A549 (cell line): Measurements from ENCODE around the gene OPN5. TPM values are rescaled to one million over a fixed set of nuclear protein-coding genes. Genes with fewer than 3 reads are reported as not detected.

Source experiments
- ATAC-seq, 2 experiments: fragments of 200-7000 bp in 1 of 2; fragments of >200 bp in 1 of 2; cut with Nextera tagmentation in 1 of 2; cut with Tn5 transposase in 1 of 2; 3 replicates each; pipeline versions ENCODE4 v1.8.0 to v1.9.1; 2018 to 2020; ENCODE audit warnings: mild to moderate bottlenecking in 1 of 2, moderate library complexity in 1 of 2
- CTCF ChIA-PET: fragments of 300-600 bp; sonication (Branson Sonifier 250); formaldehyde crosslinking; extraction: SDS; loops from one replicate; lab custom pipeline; 2021; ENCODE audit warnings: antibody characterized with exemption, inconsistent platforms; lab: Yijun Ruan, JAX
- POLR2A ChIA-PET: fragments of 350-600 bp; formaldehyde crosslinking; extraction: SDS; loops from one replicate; lab custom pipeline; 2021; ENCODE audit warnings: antibody characterized with exemption, inconsistent platforms; lab: Yijun Ruan, JAX
- DNase-seq, 2 experiments: peaks; one replicate each; pipeline versions ENCODE4 v3.0.0 to v3.0.0-alpha.2; 2011 to 2016; ENCODE audit warnings: low read depth in 1 of 2, low spot score in 1 of 2
- FAIRE-seq: peaks from 2 replicates; lab custom pipeline; 2011; peaks lifted over from hg19 to GRCh38; lab: Jason Lieb, UNC
- H3K27ac ChIP-seq, 2 experiments: fragments of >200 bp; sonication (Bioruptor Twin); formaldehyde crosslinking; 3 replicates each; pipeline ENCODE4 v1.5.1; 2016 to 2017
- H3K4me1 ChIP-seq: fragments of >200 bp; sonication (Bioruptor Twin); formaldehyde crosslinking; 3 replicates; pipeline ENCODE4 v1.6.1; 2016
- H3K4me2 ChIP-seq: fragments of >200 bp; sonication (Bioruptor Twin); formaldehyde crosslinking; 3 replicates; pipeline ENCODE4 v1.6.1; 2016
- H3K4me3 ChIP-seq: fragments of >200 bp; sonication (Bioruptor Twin); formaldehyde crosslinking; 3 replicates; pipeline ENCODE4 v1.5.1; 2016
- H3K9me3 ChIP-seq: fragments of >200 bp; sonication (Bioruptor Twin); formaldehyde crosslinking; 3 replicates; pipeline ENCODE4 v1.6.1; 2016
- BCL3 ChIP-seq: fragments of >200 bp; sonication (Bioruptor Twin); formaldehyde crosslinking; IDR thresholded peaks from 3 replicates; pipeline ENCODE4 v1.6.1; 2016
- BHLHE40 ChIP-seq: IDR thresholded peaks from 2 replicates; pipeline ENCODE4 v1.6.1; 2012; ENCODE audit warnings: low read depth, low read length, inconsistent platforms
- CBX2 ChIP-seq: fragments of 200-600 bp; sonication (generic); IDR thresholded peaks from 2 replicates; pipeline ENCODE4 v1.6.1; 2016; ENCODE audit warnings: low read depth, mild to moderate bottlenecking, borderline replicate concordance
- EHF ChIP-seq: fragments of 250-450 bp; sonication (Bioruptor Pico); IDR thresholded peaks from 2 replicates; pipeline ENCODE4 v1.5.0; 2020; ENCODE audit warnings: mild to moderate bottlenecking
- FOSL2 ChIP-seq, 2 experiments: fragments of 450-650 bp in 1 of 2; fragments of >200 bp in 1 of 2; sonication (Bioruptor Twin) in 1 of 2; formaldehyde crosslinking; IDR thresholded peaks; 2 replicates each; pipeline versions ENCODE4 v1.5.0 to v1.6.1; 2016 to 2020; ENCODE audit warnings: mild to moderate bottlenecking in 1 of 2, moderate library complexity in 1 of 2
- HEYL ChIP-seq: fragments of 250-450 bp; sonication (Bioruptor Pico); IDR thresholded peaks from 2 replicates; pipeline ENCODE4 v1.8.0; 2021; ENCODE audit warnings: mild to moderate bottlenecking, moderate library complexity
- HOXB13 ChIP-seq: fragments of 250-450 bp; sonication (Bioruptor Pico); IDR thresholded peaks from 2 replicates; pipeline ENCODE4 v1.5.0; 2020; ENCODE audit warnings: low read depth, mild to moderate bottlenecking, moderate library complexity
- HOXB5 ChIP-seq: fragments of 250-450 bp; sonication (Bioruptor Pico); IDR thresholded peaks from 2 replicates; pipeline ENCODE4 v1.5.0; 2020; ENCODE audit warnings: mild to moderate bottlenecking, moderate library complexity
- JUN ChIP-seq, 2 experiments: fragments of >200 bp; sonication (Bioruptor Twin); formaldehyde crosslinking; IDR thresholded peaks; 2 replicates in 1 of 2; 3 replicates in 1 of 2; pipeline ENCODE4 v1.6.1; 2016 to 2017
- JUNB ChIP-seq: fragments of >200 bp; sonication (Bioruptor Twin); formaldehyde crosslinking; IDR thresholded peaks from 2 replicates; pipeline ENCODE4 v1.6.1; 2016
- KDM1A ChIP-seq: fragments of 200-600 bp; sonication (generic); IDR thresholded peaks from 2 replicates; pipeline ENCODE4 v1.6.1; 2016; ENCODE audit warnings: low read depth, mild to moderate bottlenecking
- MAFK ChIP-seq: fragments of 450-650 bp; IDR thresholded peaks from 2 replicates; pipeline ENCODE4 v1.6.1; 2014; ENCODE audit not compliant: partially characterized antibody
- MAZ ChIP-seq: fragments of 150-350 bp; IDR thresholded peaks from 2 replicates; pipeline ENCODE4 v1.6.1; 2014; ENCODE audit warnings: antibody characterized with exemption, low read depth, low read length, borderline replicate concordance
- MYC ChIP-seq: IDR thresholded peaks from 2 replicates; pipeline ENCODE4 v1.6.1; 2012; ENCODE audit warnings: mild to moderate bottlenecking, inconsistent platforms, low read length, improper control_type of control experiment, borderline replicate concordance
- NFE2L2 ChIP-seq: fragments of 150-350 bp; conservative IDR thresholded peaks from 2 replicates; pipeline ENCODE4 v1.6.1; 2014; ENCODE audit warnings: low read length
- PHF8 ChIP-seq: fragments of 200-600 bp; sonication (generic); IDR thresholded peaks from 2 replicates; pipeline ENCODE4 v1.6.1; 2016; ENCODE audit warnings: low read depth, mild to moderate bottlenecking, antibody characterized with exemption, moderate library complexity, borderline replicate concordance
- RARB ChIP-seq: fragments of 250-450 bp; sonication (Bioruptor Pico); IDR thresholded peaks from 2 replicates; pipeline ENCODE4 v1.8.0; 2021; ENCODE audit warnings: mild to moderate bottlenecking, moderate library complexity
- SMC3 ChIP-seq: fragments of >200 bp; sonication (Bioruptor Twin); formaldehyde crosslinking; IDR thresholded peaks from 3 replicates; pipeline ENCODE4 v1.6.1; 2018; ENCODE audit warnings: inconsistent platforms
- ZC3H11A ChIP-seq: fragments of 450-650 bp; IDR thresholded peaks from 2 replicates; pipeline ENCODE4 v1.6.1; 2014; ENCODE audit warnings: antibody characterized with exemption, mild to moderate bottlenecking
- ZNF302 ChIP-seq: fragments of 250-450 bp; sonication (Bioruptor Pico); IDR thresholded peaks from 2 replicates; pipeline ENCODE4 v1.9.0; 2021; ENCODE audit warnings: inconsistent platforms, mild to moderate bottlenecking, moderate library complexity
- ZSCAN20 ChIP-seq: fragments of 250-450 bp; sonication (Bioruptor Pico); IDR thresholded peaks from 2 replicates; pipeline ENCODE4 v1.8.0; 2022; ENCODE audit warnings: mild to moderate bottlenecking, moderate library complexity
- WGBS: methylation state at CpG from one replicate; pipeline ENCODE4 v1.1.6; 2017; ENCODE audit errors: missing lambda C conversion rate; 5-methylcytosine and 5-hydroxymethylcytosine counted together
- polyA plus RNA-seq, 4 experiments: library from polyadenylated mRNA; depleted of rRNA in 3 of 4; stranded (reverse); fragments of >200 nt; fragmentation: RNase III in 1 of 4; extraction: RNeasy Plus Mini Kit Qiagen cat#74134 plus additional on column Dnase treatment in 1 of 4; gene quantifications; 2 replicates in 3 of 4; 3 replicates in 1 of 4; pipeline ENCODE4 v1.2.3, GENCODE V29; 2011 to 2017
- TF ChIP-seq, protein P1 (sequence below): fragments of 150-350 bp; IDR thresholded peaks from 2 replicates; pipeline ENCODE4 v1.6.1; 2014; ENCODE audit warnings: low read depth, mild to moderate bottlenecking, low read length
- TF ChIP-seq, protein P2 (sequence below): IDR thresholded peaks from 2 replicates; pipeline ENCODE4 v1.6.1; 2012

OPN5 gene
- polyA plus RNA-seq, 2 of the 4 experiments (the other 2 are of a cell fraction) = not detected

DNA sequence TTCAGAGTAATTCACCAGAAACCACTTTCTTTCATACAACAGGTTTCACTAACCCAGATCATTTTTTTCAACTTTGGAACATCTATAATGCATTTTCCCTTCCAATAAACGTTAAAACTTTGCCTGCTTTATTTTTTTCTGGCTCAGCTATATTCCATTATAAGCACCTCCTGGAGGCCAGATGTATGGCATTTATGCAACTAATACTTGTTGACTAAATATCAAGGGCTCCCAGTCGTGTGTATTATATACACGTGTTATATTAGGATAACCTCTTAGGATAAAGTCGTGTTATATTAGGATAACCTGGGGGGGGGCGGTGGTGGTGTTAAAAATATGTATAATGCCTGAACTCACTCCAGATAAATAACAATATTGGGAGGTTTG lies 6.7 kb downstream of the OPN5 start:
- ATAC-seq = peak; percentile 27 to 63; a peak in 1 of 6 replicates
- DNase-seq = no peak
- Histone ChIP-seq H3K4me1 (no peaks in the 10 kb centered on the region; the same call in 2 of the 3 replicates), H3K4me2 (peak overlapping the region; percentile 67), H3K27ac (no peak overlapping the region), H3K9me3 (no peaks in the 10 kb centered on the region), H3K4me3 (no peak overlapping the region)
- POLR2A ChIA-PET = no interaction called here
- 53% methylated on average over 5 of the region's 5 CpGs for WGBS
- TF ChIP-seq ZC3H11A (no peak), MYC (no peak), MAZ (no peak), JUN (IDR thresholded peaks at IDR 0.05) (no peak), FOSL2 (IDR thresholded peaks at IDR 0.05) (no peak), FOSL2 (CRISPR knock-in tag; IDR thresholded peaks at IDR 0.05) (no peak), KDM1A (no peak), JUNB (no peak), PHF8 (no peak), ZNF302 (no peak), HOXB5 (no peak), MAFK (no peak), NFE2L2 (no peak), HOXB13 (no peak), BCL3 (no peak)
- TF ChIP-seq, protein P1, sequence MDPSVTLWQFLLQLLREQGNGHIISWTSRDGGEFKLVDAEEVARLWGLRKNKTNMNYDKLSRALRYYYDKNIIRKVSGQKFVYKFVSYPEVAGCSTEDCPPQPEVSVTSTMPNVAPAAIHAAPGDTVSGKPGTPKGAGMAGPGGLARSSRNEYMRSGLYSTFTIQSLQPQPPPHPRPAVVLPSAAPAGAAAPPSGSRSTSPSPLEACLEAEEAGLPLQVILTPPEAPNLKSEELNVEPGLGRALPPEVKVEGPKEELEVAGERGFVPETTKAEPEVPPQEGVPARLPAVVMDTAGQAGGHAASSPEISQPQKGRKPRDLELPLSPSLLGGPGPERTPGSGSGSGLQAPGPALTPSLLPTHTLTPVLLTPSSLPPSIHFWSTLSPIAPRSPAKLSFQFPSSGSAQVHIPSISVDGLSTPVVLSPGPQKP = no peak
- TF ChIP-seq, protein P2, sequence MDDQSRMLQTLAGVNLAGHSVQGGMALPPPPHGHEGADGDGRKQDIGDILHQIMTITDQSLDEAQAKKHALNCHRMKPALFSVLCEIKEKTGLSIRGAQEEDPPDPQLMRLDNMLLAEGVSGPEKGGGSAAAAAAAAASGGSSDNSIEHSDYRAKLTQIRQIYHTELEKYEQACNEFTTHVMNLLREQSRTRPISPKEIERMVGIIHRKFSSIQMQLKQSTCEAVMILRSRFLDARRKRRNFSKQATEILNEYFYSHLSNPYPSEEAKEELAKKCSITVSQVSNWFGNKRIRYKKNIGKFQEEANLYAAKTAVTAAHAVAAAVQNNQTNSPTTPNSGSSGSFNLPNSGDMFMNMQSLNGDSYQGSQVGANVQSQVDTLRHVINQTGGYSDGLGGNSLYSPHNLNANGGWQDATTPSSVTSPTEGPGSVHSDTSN = no peak
- FAIRE-seq = no peak
- CTCF ChIA-PET = interaction anchor here (0.7 to 3.3 kb wide), 23 partner anchors 9 to 1743 kb away, joined by 3 to 27 read pairs (median 5); no protein-coding TSS in a partner anchor

GRCh38 chr6:47789553-47789952 lies 7.7 kb downstream of the OPN5 start:
- no peaks in the 10 kb centered on the region; the same call in 2 of the 3 replicates for H3K4me1 ChIP-seq
- ChIA-PET CTCF (interaction anchor here (0.6 to 1.4 kb wide), 6 partner anchors 10 to 1972 kb away, joined by 3 to 4 read pairs (median 3); no protein-coding TSS in a partner anchor), POLR2A (no interaction called here)
- no peak for FAIRE-seq
- 18% methylated on average over 2 of the region's 2 CpGs for WGBS
- no peak overlapping the region for H3K27ac ChIP-seq
- no peaks in the 10 kb centered on the region for H3K9me3 ChIP-seq
- H3K4me2 ChIP-seq = no peak overlapping the region
- ATAC-seq = no peak
- DNase-seq = no peak
- no peak for TF ChIP-seq RARB (CRISPR knock-in tag)
- no peak for TF ChIP-seq FOSL2 (IDR thresholded peaks at IDR 0.05)
- no peak for TF ChIP-seq FOSL2 (CRISPR knock-in tag; IDR thresholded peaks at IDR 0.05)
- TF ChIP-seq EHF (CRISPR knock-in tag) = no peak
- TF ChIP-seq KDM1A = no peak
- no peak for TF ChIP-seq HEYL
- TF ChIP-seq ZNF302 = no peak
- no peak for TF ChIP-seq ZSCAN20 (CRISPR knock-in tag)
- TF ChIP-seq CBX2 = no peak
- TF ChIP-seq MAZ = no peak
- TF ChIP-seq HOXB5 = no peak
- no peak for TF ChIP-seq SMC3
- no peak for TF ChIP-seq HOXB13
- no peak for TF ChIP-seq ZC3H11A
- TF ChIP-seq BHLHE40 = no peak
- no peak overlapping the region for H3K4me3 ChIP-seq
